CD14-positive monocyte (primary cell): Measurements from ENCODE around the gene DHX40. TPM values are rescaled to one million over a fixed set of nuclear protein-coding genes. Genes with fewer than 3 reads are reported as not detected.

Experiments used
- DNase-seq, 3 donors: peaks; one replicate each; pipeline ENCODE4 v3.0.0-alpha.2; 2011 to 2022
- H2AFZ ChIP-seq: 2 replicates; pipeline ENCODE4 v1.6.0; 2012; ENCODE audit warnings: mild to moderate bottlenecking, low read depth, low read length, inconsistent platforms; ENCODE audit not compliant: insufficient read depth, poor library complexity, severe bottlenecking
- H3K27ac ChIP-seq, 2 donors: 1 replicate in 1 of 2; 2 replicates in 1 of 2; pipeline ENCODE4 v1.5.1; 2012 to 2013; ENCODE audit warnings: low read length in 2 of 2, control low read depth in 1 of 2, inconsistent platforms in 1 of 2, low read depth in 1 of 2, mild to moderate bottlenecking in 1 of 2
- H3K27me3 ChIP-seq, 2 donors: one replicate each; pipeline versions ENCODE4 v1.6.0 to v1.6.1; 2011 to 2013; ENCODE audit warnings: low read length in 2 of 2; ENCODE audit not compliant: control insufficient read depth in 2 of 2, insufficient read depth in 2 of 2
- H3K36me3 ChIP-seq, 2 donors: replicated peaks in 1 of 2; 1 replicate in 1 of 2; 2 replicates in 1 of 2; pipeline versions ENCODE4 v1.5.1 to v1.6.1; 2012 to 2013; ENCODE audit warnings: low read length in 2 of 2, control low read depth in 1 of 2, inconsistent platforms in 1 of 2, mild to moderate bottlenecking in 1 of 2; ENCODE audit not compliant: insufficient read depth in 2 of 2, control insufficient read depth in 1 of 2
- H3K4me1 ChIP-seq, 2 donors: 1 replicate in 1 of 2; 2 replicates in 1 of 2; pipeline versions ENCODE4 v1.5.1 to v1.6.1; 2012 to 2013; ENCODE audit warnings: low read length in 2 of 2, control low read depth in 1 of 2, inconsistent platforms in 1 of 2, mild to moderate bottlenecking in 1 of 2, moderate library complexity in 1 of 2; ENCODE audit not compliant: insufficient read depth in 2 of 2, control insufficient read depth in 1 of 2
- H3K4me2 ChIP-seq: replicated peaks from 2 replicates; pipeline ENCODE3; 2012; ENCODE audit warnings: low read length, moderate library complexity, mild to moderate bottlenecking; ENCODE audit not compliant: poor library complexity, severe bottlenecking; ENCODE audit errors: extremely low read depth
- H3K4me3 ChIP-seq, 3 experiments: fragments of 200-600 bp in 1 of 3; sonication (generic) in 1 of 3; replicated peaks in 1 of 3; 1 replicate in 2 of 3; 2 replicates in 1 of 3; pipeline ENCODE4 v1.5.1; 2011 to 2013; ENCODE audit warnings: low read length in 3 of 3, mild to moderate bottlenecking in 3 of 3, control low read depth in 2 of 3, low read depth in 2 of 3, inconsistent platforms in 1 of 3, moderate library complexity in 1 of 3
- H3K79me2 ChIP-seq: 2 replicates; pipeline ENCODE4 v1.6.0; 2012; ENCODE audit warnings: mild to moderate bottlenecking, control low read depth, inconsistent platforms, low read length, moderate library complexity; ENCODE audit not compliant: insufficient read depth
- H3K9ac ChIP-seq: 2 replicates; pipeline ENCODE4 v1.6.0; 2017; ENCODE audit warnings: low read length, mild to moderate bottlenecking; ENCODE audit not compliant: insufficient read depth, poor library complexity, severe bottlenecking
- H3K9me3 ChIP-seq, 2 donors: replicated peaks in 1 of 2; 1 replicate in 1 of 2; 2 replicates in 1 of 2; pipeline versions ENCODE4 v1.5.1 to v1.6.1; 2012 to 2013; ENCODE audit warnings: low read length in 2 of 2, control low read depth in 1 of 2; ENCODE audit not compliant: control insufficient read depth in 1 of 2, insufficient read depth in 1 of 2
- H4K20me1 ChIP-seq: 2 replicates; pipeline ENCODE4 v1.6.0; 2012; ENCODE audit warnings: mild to moderate bottlenecking, low read length, control low read depth, moderate library complexity; ENCODE audit not compliant: insufficient read depth
- H3K27ac Mint-ChIP-seq, 7 donors: one replicate each; pipeline ENCODE4 v1.8.0; 2020; ENCODE audit warnings: mild to moderate bottlenecking in 7 of 7, mixed read lengths in 7 of 7, moderate library complexity in 6 of 7, inconsistent platforms in 2 of 7
- H3K27me3 Mint-ChIP-seq, 3 donors: one replicate each; pipeline ENCODE4 v1.8.0; 2021 to 2022; ENCODE audit warnings: low read depth in 3 of 3, mild to moderate bottlenecking in 3 of 3, mixed read lengths in 3 of 3, moderate library complexity in 3 of 3, inconsistent platforms in 1 of 3
- H3K36me3 Mint-ChIP-seq, 2 donors: one replicate each; pipeline ENCODE4 v1.8.0; 2020; ENCODE audit warnings: mixed read lengths in 2 of 2, inconsistent platforms in 1 of 2, mild to moderate bottlenecking in 1 of 2
- H3K4me1 Mint-ChIP-seq: one replicate; pipeline ENCODE4 v1.8.0; 2020; ENCODE audit warnings: mild to moderate bottlenecking, mixed read lengths
- H3K4me3 Mint-ChIP-seq, 2 donors: one replicate each; pipeline ENCODE4 v1.8.0; 2020; ENCODE audit warnings: mild to moderate bottlenecking in 2 of 2, mixed read lengths in 2 of 2, moderate library complexity in 1 of 2
- H3K9me3 Mint-ChIP-seq, 7 donors: one replicate each; pipeline ENCODE4 v1.8.0; 2020 to 2022; ENCODE audit warnings: mixed read lengths in 7 of 7, mild to moderate bottlenecking in 6 of 7, moderate library complexity in 6 of 7, inconsistent platforms in 2 of 7
- WGBS: methylation state at CpG from one replicate; pipeline ENCODE4 v1.1.5; 2013; ENCODE audit warnings: missing lambda C conversion rate; ENCODE audit not compliant: insufficient coverage; 5-methylcytosine and 5-hydroxymethylcytosine counted together
- intact Hi-C, 2 donors: fragments of 100-400 bp; cut with micrococcal nuclease; formaldehyde crosslinking; loops; one replicate each; pipeline versions ENCODE4 v1.15.0 to v1.15.1; 2023
- polyA plus RNA-seq, 3 donors: library from polyadenylated mRNA; depleted of rRNA in 1 of 3; unstranded in 2 of 3; stranded (reverse) in 1 of 3; fragments of 300-500 nt in 2 of 3; fragments of >200 nt in 1 of 3; fragmentation: Illumina TruSeq in 2 of 3; gene quantifications; 1 replicate in 2 of 3; 2 replicates in 1 of 3; pipeline ENCODE4 v1.2.3, GENCODE V29; 2012 to 2021
- TF ChIP-seq, protein P1 (sequence below): fragments of 200-600 bp; IDR thresholded peaks from one replicate; pipeline ENCODE4 v1.8.0; 2022; ENCODE audit warnings: antibody characterized with exemption, mild to moderate bottlenecking

The DHX40 gene
- polyA plus RNA-seq, 3 donors, result 12.4 to 22.0 (median 21.0) TPM

DNA sequence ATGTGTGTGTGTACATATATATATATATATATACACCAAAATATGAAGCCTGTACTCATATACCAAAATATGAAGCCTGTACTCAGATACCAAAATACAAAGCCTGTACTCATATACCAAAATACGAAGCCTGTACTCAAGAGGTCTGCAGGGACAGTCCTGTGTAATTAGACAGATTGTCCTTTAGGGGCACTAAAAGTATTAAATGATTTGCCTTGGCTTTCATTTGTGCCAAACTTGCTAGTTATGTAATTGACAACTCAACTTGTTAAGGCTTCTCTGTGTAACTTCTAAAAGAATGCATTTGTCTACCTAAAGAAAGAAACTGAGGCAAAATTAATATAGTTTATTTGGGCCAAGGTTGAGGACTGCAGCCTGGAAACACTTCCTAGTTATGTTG is 30.8 kb upstream of the DHX40 start:
- H2AFZ ChIP-seq, result no peak overlapping the region
- peaks cover 0 to 5% (median 2%) of the 10 kb centered on the region in 3 donors for H3K27me3 Mint-ChIP-seq

GRCh38 chr17:59538195-59538909 is 27.1 kb upstream of the DHX40 start:
- H3K9ac ChIP-seq, result no peak overlapping the region
- TF ChIP-seq, protein P1, sequence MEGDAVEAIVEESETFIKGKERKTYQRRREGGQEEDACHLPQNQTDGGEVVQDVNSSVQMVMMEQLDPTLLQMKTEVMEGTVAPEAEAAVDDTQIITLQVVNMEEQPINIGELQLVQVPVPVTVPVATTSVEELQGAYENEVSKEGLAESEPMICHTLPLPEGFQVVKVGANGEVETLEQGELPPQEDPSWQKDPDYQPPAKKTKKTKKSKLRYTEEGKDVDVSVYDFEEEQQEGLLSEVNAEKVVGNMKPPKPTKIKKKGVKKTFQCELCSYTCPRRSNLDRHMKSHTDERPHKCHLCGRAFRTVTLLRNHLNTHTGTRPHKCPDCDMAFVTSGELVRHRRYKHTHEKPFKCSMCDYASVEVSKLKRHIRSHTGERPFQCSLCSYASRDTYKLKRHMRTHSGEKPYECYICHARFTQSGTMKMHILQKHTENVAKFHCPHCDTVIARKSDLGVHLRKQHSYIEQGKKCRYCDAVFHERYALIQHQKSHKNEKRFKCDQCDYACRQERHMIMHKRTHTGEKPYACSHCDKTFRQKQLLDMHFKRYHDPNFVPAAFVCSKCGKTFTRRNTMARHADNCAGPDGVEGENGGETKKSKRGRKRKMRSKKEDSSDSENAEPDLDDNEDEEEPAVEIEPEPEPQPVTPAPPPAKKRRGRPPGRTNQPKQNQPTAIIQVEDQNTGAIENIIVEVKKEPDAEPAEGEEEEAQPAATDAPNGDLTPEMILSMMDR, result no peak
- no peaks in the 10 kb centered on the region for H3K9me3 ChIP-seq
- no peaks in the 10 kb centered on the region for H4K20me1 ChIP-seq
- H3K4me3 ChIP-seq, result no peak overlapping the region
- peaks cover 19% of the 10 kb centered on the region in 2 donors for H3K4me1 ChIP-seq
- H3K27ac Mint-ChIP-seq, result peak overlapping the region; percentile 22 to 61 (median 48)
- peaks cover 17% of the 10 kb centered on the region for H3K4me1 Mint-ChIP-seq
- no peaks in the 10 kb centered on the region for H3K36me3 ChIP-seq
- H3K79me2 ChIP-seq, result no peaks in the 10 kb centered on the region
- intact Hi-C loops, result no loop called here
- DNase-seq, result no peak
- H3K4me3 Mint-ChIP-seq, result no peak overlapping the region
- no peaks in the 10 kb centered on the region for H3K36me3 Mint-ChIP-seq
- no peaks in the 10 kb centered on the region for H3K27me3 ChIP-seq
- H3K27me3 Mint-ChIP-seq, result peaks cover 0 to 4% (median 2%) of the 10 kb centered on the region in 3 donors
- H3K9me3 Mint-ChIP-seq, result peaks cover 1 to 6% (median 4%) of the 10 kb centered on the region in 7 donors
- H2AFZ ChIP-seq, result no peak overlapping the region
- H3K27ac ChIP-seq, result peak overlapping the region in 1 of 2 donors; percentile 45
- H3K4me2 ChIP-seq, result no peak overlapping the region

More for the DNA sequence above, 30.8 kb upstream of the DHX40 start:
- DNase-seq, result peak in 1 of 3 donors; percentile 7
- Histone ChIP-seq H3K27me3 (no peaks in the 10 kb centered on the region), H3K9me3 (no peaks in the 10 kb centered on the region), H3K36me3 (no peaks in the 10 kb centered on the region), H3K4me3 (no peak overlapping the region), H3K4me1 (peaks cover 17% of the 10 kb centered on the region in 2 donors), H3K9ac (no peak overlapping the region), H3K79me2 (no peaks in the 10 kb centered on the region), H3K4me2 (no peak overlapping the region), H3K27ac (no peak overlapping the region), H4K20me1 (no peaks in the 10 kb centered on the region)
- TF ChIP-seq, protein P1, result peak; percentile 25
- H3K27ac Mint-ChIP-seq, result no peak overlapping the region
- intact Hi-C loops, result no loop called here
- no peak overlapping the region for H3K4me3 Mint-ChIP-seq
- H3K9me3 Mint-ChIP-seq, result peaks cover 1 to 6% (median 4%) of the 10 kb centered on the region in 7 donors
- WGBS, result no CpG with 5 or more reads among the region's 1 CpG
- H3K4me1 Mint-ChIP-seq, result peaks cover 17% of the 10 kb centered on the region
- H3K36me3 Mint-ChIP-seq, result no peaks in the 10 kb centered on the region
